GM18867 (cell line): ENCODE measurements around the gene SFMBT2.
"Not testable (repeated sequence)": the region's sequence is repeated elsewhere in the genome, so short reads cannot be mapped to it uniquely, and the experiment has no call there.

Experiments
- ATAC-seq: cut with Tn5 transposase; IDR thresholded peaks from one replicate; pipeline ENCODE4 v1.9.1; 2021; ENCODE audit warnings: mild to moderate bottlenecking, moderate library complexity; ENCODE audit not compliant: unreplicated experiment

Gene SFMBT2

GRCh38 chr10:7403620-7404019, 7.2 kb downstream of the SFMBT2 start:
- no peak for ATAC-seq

GRCh38 chr10:7401782-7402181, 9.1 kb downstream of the SFMBT2 start:
- ATAC-seq = no peak

GRCh38 chr10:7401156-7401555, 9.7 kb downstream of the SFMBT2 start:
- ATAC-seq = no peak

- no peak for ATAC-seq
Measured at GRCh38 chr10:7400068-7400715, 10.6 kb downstream of the SFMBT2 start.

GRCh38 chr10:7399533-7399932, 11.3 kb downstream of the SFMBT2 start:
- ATAC-seq = no peak

- no peak for ATAC-seq
Measured at GRCh38 chr10:7397049-7398035, 13.5 kb downstream of the SFMBT2 start.

GRCh38 chr10:7392301-7392700, 18.5 kb downstream of the SFMBT2 start:
- not testable (repeated sequence) for ATAC-seq

GRCh38 chr10:7391748-7392147, 19.1 kb downstream of the SFMBT2 start:
- no peak for ATAC-seq

- ATAC-seq = not testable (repeated sequence)
Measured at GRCh38 chr10:7390689-7391110, 20.1 kb downstream of the SFMBT2 start.

- ATAC-seq = no peak
Measured at GRCh38 chr10:7389844-7390243, 21.0 kb downstream of the SFMBT2 start.

- ATAC-seq = no peak
Measured at GRCh38 chr10:7389346-7389745, 21.5 kb downstream of the SFMBT2 start.

GRCh38 chr10:7388602-7389001, 22.2 kb downstream of the SFMBT2 start:
- ATAC-seq = no peak

- ATAC-seq = not testable (repeated sequence)
Measured at GRCh38 chr10:7388149-7388548, 22.7 kb downstream of the SFMBT2 start.

- ATAC-seq = no peak
Measured at GRCh38 chr10:7385114-7385513, 25.7 kb downstream of the SFMBT2 start.

- ATAC-seq = no peak
Measured at GRCh38 chr10:7383442-7383841, 27.4 kb downstream of the SFMBT2 start.

GRCh38 chr10:7380704-7381241, 30.1 kb downstream of the SFMBT2 start:
- ATAC-seq = no peak

GRCh38 chr10:7378602-7379403, 32.0 kb downstream of the SFMBT2 start:
- no peak for ATAC-seq

GRCh38 chr10:7377614-7378248, 33.1 kb downstream of the SFMBT2 start:
- no peak for ATAC-seq

GRCh38 chr10:7374795-7375194, 36.0 kb downstream of the SFMBT2 start:
- no peak for ATAC-seq

GRCh38 chr10:7373039-7373438, 37.8 kb downstream of the SFMBT2 start:
- no peak for ATAC-seq
